ENCODE data around the gene DLGAP4. TPM values are rescaled to one million over a fixed set of nuclear protein-coding genes. Genes with fewer than 3 reads are reported as not detected.

The DLGAP4 gene
- total and polyA plus RNA-seq, 9 of the 15 experiments (the other 6 are each of a cell fraction or from before 2014, with no cell fraction given), result 0.31 to 34.1 (median 4.5) TPM

DNA sequence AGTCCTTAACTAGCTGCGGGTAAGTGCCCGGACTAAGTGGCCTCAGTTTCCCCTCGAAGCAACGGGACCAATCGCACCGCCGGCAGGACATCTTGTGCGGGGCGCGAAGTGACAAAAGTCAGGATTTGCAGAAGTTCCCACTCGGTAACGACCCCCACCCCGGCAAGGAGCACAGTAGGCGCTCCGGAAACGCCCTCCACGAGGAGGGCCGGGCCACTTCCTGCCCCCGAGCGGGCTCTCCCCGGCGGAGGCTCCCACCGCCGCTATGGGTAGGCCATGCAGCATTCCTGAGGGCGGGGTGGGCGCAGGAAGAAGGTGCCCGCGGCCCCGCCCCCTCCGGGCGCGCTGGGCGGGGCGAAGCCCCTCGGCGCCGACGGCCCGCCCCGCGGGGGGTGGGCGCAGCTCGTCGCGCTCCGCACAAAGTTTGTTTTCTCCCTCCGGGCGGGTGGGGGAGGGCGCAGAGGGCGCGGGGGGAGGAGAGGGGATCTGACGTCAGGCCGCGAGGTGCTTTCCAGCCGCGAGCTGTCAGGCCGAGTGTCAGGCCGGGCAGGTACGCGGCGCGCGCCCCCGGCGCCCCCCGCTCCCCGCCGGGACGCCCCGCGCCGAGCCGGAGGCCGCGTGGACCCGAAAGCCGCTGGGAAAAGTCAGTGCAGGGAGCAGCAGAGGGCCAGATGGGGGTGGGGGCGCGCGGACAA is 267.1 kb downstream of the DLGAP4 start, which contains the start of gene TGIF2 (continued):
- TF ChIP-seq, protein P1, sequence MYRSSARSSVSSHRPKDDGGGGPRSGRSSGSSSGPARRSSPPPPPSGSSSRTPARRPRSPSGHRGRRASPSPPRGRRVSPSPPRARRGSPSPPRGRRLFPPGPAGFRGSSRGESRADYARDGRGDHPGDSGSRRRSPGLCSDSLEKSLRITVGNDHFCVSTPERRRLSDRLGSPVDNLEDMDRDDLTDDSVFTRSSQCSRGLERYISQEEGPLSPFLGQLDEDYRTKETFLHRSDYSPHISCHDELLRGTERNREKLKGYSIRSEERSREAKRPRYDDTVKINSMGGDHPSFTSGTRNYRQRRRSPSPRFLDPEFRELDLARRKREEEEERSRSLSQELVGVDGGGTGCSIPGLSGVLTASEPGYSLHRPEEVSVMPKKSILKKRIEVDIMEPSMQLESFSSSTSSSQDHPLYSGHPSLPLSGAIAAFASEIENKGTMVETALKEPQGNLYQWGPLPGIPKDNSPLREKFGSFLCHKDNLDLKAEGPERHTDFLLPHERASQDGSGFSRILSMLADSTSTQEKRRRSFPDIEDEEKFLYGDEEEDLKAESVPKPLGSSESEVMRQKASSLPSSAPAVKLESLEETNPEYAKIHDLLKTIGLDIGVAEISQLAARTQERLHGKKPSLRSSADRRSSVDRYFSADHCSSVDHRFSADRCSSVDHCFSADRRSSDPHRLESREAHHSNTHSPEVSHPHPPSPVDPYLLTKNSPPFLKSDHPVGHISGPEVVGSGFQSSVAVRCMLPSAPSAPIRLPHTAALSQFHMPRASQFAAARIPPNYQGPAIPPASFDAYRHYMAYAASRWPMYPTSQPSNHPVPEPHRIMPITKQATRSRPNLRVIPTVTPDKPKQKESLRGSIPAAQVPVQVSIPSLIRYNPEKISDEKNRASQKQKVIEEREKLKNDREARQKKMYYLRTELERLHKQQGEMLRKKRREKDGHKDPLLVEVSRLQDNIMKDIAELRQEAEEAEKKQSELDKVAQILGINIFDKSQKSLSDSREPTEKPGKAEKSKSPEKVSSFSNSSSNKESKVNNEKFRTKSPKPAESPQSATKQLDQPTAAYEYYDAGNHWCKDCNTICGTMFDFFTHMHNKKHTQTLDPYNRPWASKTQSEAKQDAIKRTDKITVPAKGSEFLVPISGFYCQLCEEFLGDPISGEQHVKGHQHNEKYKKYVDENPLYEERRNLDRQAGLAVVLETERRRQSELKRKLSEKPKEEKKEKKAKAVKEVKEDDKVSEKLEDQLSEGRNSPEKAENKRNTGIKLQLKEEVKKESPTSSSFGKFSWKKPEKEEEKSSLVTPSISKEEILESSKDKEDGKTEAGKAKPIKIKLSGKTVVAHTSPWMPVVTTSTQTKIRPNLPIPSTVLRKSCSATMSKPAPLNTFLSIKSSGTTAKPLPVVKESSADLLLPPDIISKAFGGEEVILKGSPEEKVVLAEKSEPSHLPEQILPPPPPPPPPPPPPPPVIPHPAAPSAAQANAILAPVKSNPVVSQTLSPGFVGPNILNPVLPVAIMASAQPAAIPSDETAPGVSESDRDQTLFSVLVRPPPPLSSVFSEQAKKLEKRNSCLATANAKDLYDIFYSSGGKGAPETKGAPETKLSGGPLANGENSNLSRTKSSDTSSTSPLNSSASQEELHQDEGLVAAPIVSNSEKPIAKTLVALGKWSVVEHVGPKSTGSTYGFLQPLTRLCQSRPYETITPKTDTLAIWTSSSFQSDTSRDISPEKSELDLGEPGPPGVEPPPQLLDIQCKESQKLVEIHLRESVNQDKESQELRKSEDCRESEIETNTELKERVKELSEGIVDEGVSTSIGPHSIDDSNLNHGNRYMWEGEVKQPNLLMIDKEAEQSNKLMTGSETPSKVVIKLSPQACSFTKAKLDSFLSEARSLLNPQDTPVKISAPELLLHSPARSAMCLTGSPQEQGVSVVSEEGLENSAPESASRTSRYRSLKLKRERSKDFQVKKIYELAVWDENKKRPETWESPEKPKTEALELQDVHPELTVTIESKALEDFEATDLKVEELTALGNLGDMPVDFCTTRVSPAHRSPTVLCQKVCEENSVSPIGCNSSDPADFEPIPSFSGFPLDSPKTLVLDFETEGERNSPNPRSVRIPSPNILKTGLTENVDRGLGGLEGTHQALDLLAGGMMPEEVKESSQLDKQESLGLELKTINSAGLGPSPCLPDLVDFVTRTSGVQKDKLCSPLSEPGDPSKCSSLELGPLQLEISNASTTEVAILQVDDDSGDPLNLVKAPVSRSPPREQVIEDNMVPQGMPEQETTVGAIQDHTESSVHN (IDR thresholded peaks at IDR 0.05; ENCODE audit: borderline replicate concordance in 1 of 2, low read depth in 1 of 2), result no peak
- TF ChIP-seq TEAD2 (tag; IDR thresholded peaks at IDR 0.05) (peak; percentile 89), BRD9 (IDR thresholded peaks at IDR 0.05; ENCODE audit: low read depth, partially characterized antibody) (no peak), DLX4 (CRISPR knock-in tag; IDR thresholded peaks at IDR 0.05) (no peak), ZNF584 (CRISPR knock-in tag; IDR thresholded peaks at IDR 0.05; ENCODE audit: low read depth) (no peak), RBFOX2 (IDR thresholded peaks at IDR 0.05; ENCODE audit: low read depth, low read length) (peak; percentile 83), HINFP (tag; conservative IDR thresholded peaks at IDR 0.05; ENCODE audit: low read depth) (no peak), SMARCB1 (IDR thresholded peaks at IDR 0.05; ENCODE audit: insufficient read length, low read depth) (no peak), MTA1 (IDR thresholded peaks at IDR 0.05; ENCODE audit: borderline replicate concordance) (no peak), CREB3 (tag; conservative IDR thresholded peaks at IDR 0.05; ENCODE audit: low read depth) (peak; percentile 63; the same call in 1 of the 2 replicates), ZNF644 (tag; IDR thresholded peaks at IDR 0.05; ENCODE audit: low read depth) (no peak)
- TF ChIP-seq, protein P2, sequence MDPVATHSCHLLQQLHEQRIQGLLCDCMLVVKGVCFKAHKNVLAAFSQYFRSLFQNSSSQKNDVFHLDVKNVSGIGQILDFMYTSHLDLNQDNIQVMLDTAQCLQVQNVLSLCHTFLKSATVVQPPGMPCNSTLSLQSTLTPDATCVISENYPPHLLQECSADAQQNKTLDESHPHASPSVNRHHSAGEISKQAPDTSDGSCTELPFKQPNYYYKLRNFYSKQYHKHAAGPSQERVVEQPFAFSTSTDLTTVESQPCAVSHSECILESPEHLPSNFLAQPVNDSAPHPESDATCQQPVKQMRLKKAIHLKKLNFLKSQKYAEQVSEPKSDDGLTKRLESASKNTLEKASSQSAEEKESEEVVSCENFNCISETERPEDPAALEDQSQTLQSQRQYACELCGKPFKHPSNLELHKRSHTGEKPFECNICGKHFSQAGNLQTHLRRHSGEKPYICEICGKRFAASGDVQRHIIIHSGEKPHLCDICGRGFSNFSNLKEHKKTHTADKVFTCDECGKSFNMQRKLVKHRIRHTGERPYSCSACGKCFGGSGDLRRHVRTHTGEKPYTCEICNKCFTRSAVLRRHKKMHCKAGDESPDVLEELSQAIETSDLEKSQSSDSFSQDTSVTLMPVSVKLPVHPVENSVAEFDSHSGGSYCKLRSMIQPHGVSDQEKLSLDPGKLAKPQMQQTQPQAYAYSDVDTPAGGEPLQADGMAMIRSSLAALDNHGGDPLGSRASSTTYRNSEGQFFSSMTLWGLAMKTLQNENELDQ (CRISPR knock-in tag; IDR thresholded peaks at IDR 0.05; ENCODE audit: borderline replicate concordance), result no peak

Data from K562 (cell line).